Subcutaneous adipose tissue (tissue), 4 donors: Measurements from ENCODE around the gene CEP192. TPM values are rescaled to one million over a fixed set of nuclear protein-coding genes. Genes with fewer than 3 reads are reported as not detected.

ENCODE experiments used
- CTCF ChIP-seq: fragments of 450-650 bp; IDR thresholded peaks from one replicate; pipeline ENCODE4 v1.5.1; 2016; ENCODE audit warnings: low read depth, mild to moderate bottlenecking, control low read depth, antibody characterized with exemption, moderate library complexity
- total RNA-seq, 4 donors: library from RNA; depleted of rRNA; stranded (reverse); fragments of >200 nt; gene quantifications; one replicate each; pipeline ENCODE4 v1.1.0, GENCODE V29; 2016

Gene CEP192
- 10 to 100 TPM; 20.5 to 25.1 (median 22.4) TPM for total RNA-seq

- TF ChIP-seq CTCF, result no peak
Observed at GRCh38 chr18:12990967-12991820, at the start of gene CEP192. Gene CEP192, plus strand, starts transcription at chr18:12991362. Its CDS starts 8,063 bp downstream, at chr18:12999425.

- no peak for TF ChIP-seq CTCF
Observed at GRCh38 chr18:12943215-12943614, 47.9 kb upstream of the CEP192 start.

GRCh38 chr18:12944709-12945108 is 46.5 kb upstream of the CEP192 start:
- no peak for TF ChIP-seq CTCF

GRCh38 chr18:12946549-12947284 is 44.4 kb upstream of the CEP192 start:
- no peak for TF ChIP-seq CTCF

- TF ChIP-seq CTCF, result no peak
Observed at GRCh38 chr18:12947285-12948049, 43.7 kb upstream of the CEP192 start, which contains the start of gene SEH1L. Gene SEH1L, plus strand, starts transcription at chr18:12948011. Its CDS starts 111 bp downstream, at chr18:12948122.

- TF ChIP-seq CTCF, result no peak
Observed at GRCh38 chr18:12948050-12948804, 42.9 kb upstream of the CEP192 start.
